Mesenchymal stem cell (in vitro differentiated cells and primary cell): ENCODE results near the gene CLNK.

Experiments
- DNase-seq: peaks from one replicate; pipeline ENCODE4 v3.0.0-alpha.2; 2013
- H2AFZ ChIP-seq: one replicate; pipeline ENCODE4 v1.6.1; 2013; ENCODE audit warnings: low read depth, mild to moderate bottlenecking, control low read depth, inconsistent platforms, low read length, moderate library complexity
- H2AK5ac ChIP-seq: 2 replicates; pipeline ENCODE4 v1.6.1; 2013; ENCODE audit warnings: low read length, moderate library complexity, mild to moderate bottlenecking, inconsistent platforms; ENCODE audit not compliant: severe bottlenecking
- H2BK120ac ChIP-seq: one replicate; pipeline ENCODE4 v1.6.1; 2013; ENCODE audit warnings: low read depth, mild to moderate bottlenecking, inconsistent platforms, low read length, moderate library complexity
- H2BK12ac ChIP-seq, 2 experiments: one replicate each; pipeline ENCODE4 v1.6.1; 2013; ENCODE audit warnings: inconsistent platforms in 2 of 2, low read length in 2 of 2, mild to moderate bottlenecking in 2 of 2, moderate library complexity in 2 of 2, control low read depth in 1 of 2
- H2BK15ac ChIP-seq: one replicate; pipeline ENCODE4 v1.6.1; 2013; ENCODE audit warnings: mild to moderate bottlenecking, low read depth, inconsistent platforms; ENCODE audit not compliant: poor library complexity, severe bottlenecking
- H2BK5ac ChIP-seq: 2 replicates; pipeline ENCODE4 v1.6.1; 2013; ENCODE audit warnings: low read depth, mild to moderate bottlenecking, low read length, control low read depth, inconsistent platforms; ENCODE audit not compliant: poor library complexity, severe bottlenecking
- H3K14ac ChIP-seq, 2 experiments: one replicate each; pipeline ENCODE4 v1.6.1; 2013; ENCODE audit warnings: inconsistent platforms in 2 of 2, low read length in 2 of 2, control low read depth in 1 of 2, mild to moderate bottlenecking in 1 of 2, moderate library complexity in 1 of 2
- H3K18ac ChIP-seq, 2 experiments: one replicate each; pipeline ENCODE4 v1.6.1; 2013; ENCODE audit warnings: inconsistent platforms in 2 of 2, low read length in 2 of 2, control low read depth in 1 of 2, low read depth in 1 of 2, mild to moderate bottlenecking in 1 of 2
- H3K23ac ChIP-seq, 2 experiments: one replicate each; pipeline ENCODE4 v1.6.1; 2013; ENCODE audit warnings: inconsistent platforms in 2 of 2, low read length in 2 of 2, mild to moderate bottlenecking in 2 of 2, moderate library complexity in 2 of 2, control low read depth in 1 of 2
- H3K27ac ChIP-seq: 2 replicates; pipeline ENCODE4 v1.5.1; 2013; ENCODE audit warnings: mild to moderate bottlenecking, moderate library complexity, low read length, control low read depth, inconsistent platforms; ENCODE audit not compliant: poor library complexity, severe bottlenecking
- H3K27me3 ChIP-seq, 2 experiments: 2 replicates each; pipeline versions ENCODE4 v1.6.1 to v1.7.0; 2013; ENCODE audit warnings: low read length in 2 of 2, mild to moderate bottlenecking in 2 of 2, moderate library complexity in 2 of 2, control low read depth in 1 of 2, inconsistent platforms in 1 of 2; ENCODE audit not compliant: control insufficient read depth in 1 of 2, insufficient read depth in 1 of 2
- H3K36me3 ChIP-seq, 2 experiments: 2 replicates each; pipeline versions ENCODE4 v1.6.1 to v1.7.0; 2013; ENCODE audit warnings: low read length in 2 of 2, control low read depth in 1 of 2, inconsistent platforms in 1 of 2, low read depth in 1 of 2, mild to moderate bottlenecking in 1 of 2; ENCODE audit not compliant: insufficient read depth in 2 of 2, control insufficient read depth in 1 of 2
- H3K4ac ChIP-seq, 2 experiments: one replicate each; pipeline ENCODE4 v1.6.1; 2013; ENCODE audit warnings: inconsistent platforms in 2 of 2, low read length in 2 of 2, mild to moderate bottlenecking in 2 of 2, moderate library complexity in 2 of 2, control low read depth in 1 of 2, low read depth in 1 of 2
- H3K4me1 ChIP-seq: 2 replicates; pipeline ENCODE4 v1.6.1; 2013; ENCODE audit warnings: low read depth, low read length, control low read depth; ENCODE audit not compliant: control insufficient read depth, insufficient read depth
- H3K4me2 ChIP-seq: 2 replicates; pipeline ENCODE4 v1.6.1; 2013; ENCODE audit warnings: low read length, mild to moderate bottlenecking, inconsistent platforms; ENCODE audit not compliant: poor library complexity, severe bottlenecking
- H3K4me3 ChIP-seq, 2 experiments: 2 replicates each; pipeline versions ENCODE4 v1.5.1 to v1.7.0; 2013; ENCODE audit warnings: low read length in 2 of 2, mild to moderate bottlenecking in 2 of 2, control low read depth in 1 of 2, low read depth in 1 of 2; ENCODE audit not compliant: insufficient read depth in 1 of 2
- H3K79me1 ChIP-seq: replicated peaks from 2 replicates; pipeline ENCODE4 v1.6.1; 2013; ENCODE audit warnings: mild to moderate bottlenecking, control low read depth, low read length, inconsistent platforms; ENCODE audit not compliant: poor library complexity, severe bottlenecking
- H3K9ac ChIP-seq: 2 replicates; pipeline ENCODE4 v1.7.0; 2013; ENCODE audit warnings: mild to moderate bottlenecking, low read length, moderate library complexity
- H3K9me3 ChIP-seq: 2 replicates; pipeline ENCODE4 v1.7.0; 2013; ENCODE audit warnings: mild to moderate bottlenecking, low read length; ENCODE audit not compliant: control insufficient read depth
- H4K8ac ChIP-seq: one replicate; pipeline ENCODE4 v1.6.1; 2013; ENCODE audit warnings: inconsistent platforms, mild to moderate bottlenecking, low read length, moderate library complexity
- H4K91ac ChIP-seq: one replicate; pipeline ENCODE4 v1.6.1; 2013; ENCODE audit warnings: mild to moderate bottlenecking, low read length, inconsistent platforms
- WGBS: methylation state at CpG from one replicate; pipeline ENCODE4 v1.1.7; 2013; ENCODE audit warnings: mixed read lengths; 5-methylcytosine and 5-hydroxymethylcytosine counted together

Gene CLNK

GRCh38 chr4:10455133-10455532 lies 229.4 kb downstream of the CLNK start:
- Histone ChIP-seq H2BK5ac (no peak overlapping the region), H3K36me3 (peaks cover 16 to 40% of the 10 kb centered on the region in 2 experiments), H3K4me2 (no peak overlapping the region), H2BK12ac (no peak overlapping the region), H3K4me1 (peaks cover 7% of the 10 kb centered on the region), H3K27me3 (peaks cover 0 to 4% of the 10 kb centered on the region in 2 experiments), H2BK15ac (no peak overlapping the region), H2AK5ac (no peak overlapping the region), H4K91ac (no peak overlapping the region), H3K27ac (no peak overlapping the region), H3K14ac (no peak overlapping the region), H2BK120ac (no peak overlapping the region), H4K8ac (no peak overlapping the region), H3K79me1 (peaks cover 30% of the 10 kb centered on the region), H2AFZ (no peak overlapping the region), H3K18ac (no peak overlapping the region), H3K23ac (no peak overlapping the region), H3K9ac (no peak overlapping the region), H3K9me3 (no peaks in the 10 kb centered on the region), H3K4me3 (no peak overlapping the region), H3K4ac (no peak overlapping the region)
- 83% methylated on average over 2 of the region's 2 CpGs for WGBS
- no peak for DNase-seq

- Histone ChIP-seq H3K79me1 (peaks cover 32% of the 10 kb centered on the region), H2BK15ac (no peak overlapping the region), H3K4ac (no peak overlapping the region), H3K36me3 (peaks cover 19 to 43% of the 10 kb centered on the region in 2 experiments), H3K23ac (no peak overlapping the region), H3K4me3 (no peak overlapping the region), H3K27ac (no peak overlapping the region), H3K4me1 (peaks cover 7% of the 10 kb centered on the region), H4K8ac (no peak overlapping the region), H2BK12ac (no peak overlapping the region), H3K14ac (no peak overlapping the region), H3K4me2 (no peak overlapping the region), H2BK5ac (no peak overlapping the region), H3K9me3 (no peaks in the 10 kb centered on the region), H2AK5ac (no peak overlapping the region), H2BK120ac (no peak overlapping the region), H4K91ac (no peak overlapping the region), H3K9ac (no peak overlapping the region), H2AFZ (no peak overlapping the region), H3K18ac (no peak overlapping the region), H3K27me3 (peaks cover 0 to 4% of the 10 kb centered on the region in 2 experiments)
- DNase-seq, result no peak
- 92% methylated on average over 6 of the region's 6 CpGs for WGBS
These were observed 229.8 kb downstream of the CLNK start for GRCh38 chr4:10454726-10455125.

DNA sequence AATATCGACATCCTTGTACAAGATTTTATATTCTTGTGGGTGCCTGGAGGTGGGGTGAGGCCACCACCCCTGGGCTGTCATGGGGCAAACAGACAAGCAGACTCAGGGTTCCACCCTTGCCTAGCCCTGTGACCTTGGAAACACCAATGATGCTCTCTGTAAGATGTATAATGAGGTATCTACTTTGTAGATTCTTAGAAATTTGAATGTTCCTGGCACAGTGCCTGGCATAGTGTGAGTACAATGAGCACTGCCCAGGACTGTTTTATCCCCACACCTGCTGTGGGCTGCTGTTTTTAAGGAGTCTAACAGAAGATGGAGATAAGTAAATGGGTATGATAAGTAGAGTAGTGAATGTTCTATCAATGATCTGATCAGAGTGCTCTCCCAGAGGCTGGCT lies 230.4 kb downstream of the CLNK start:
- Histone ChIP-seq H3K23ac (no peak overlapping the region), H2BK120ac (no peak overlapping the region), H2AFZ (no peak overlapping the region), H2BK12ac (no peak overlapping the region), H2BK15ac (no peak overlapping the region), H3K4me3 (no peak overlapping the region), H3K79me1 (peaks cover 33% of the 10 kb centered on the region), H3K4me2 (no peak overlapping the region), H3K9me3 (no peaks in the 10 kb centered on the region), H3K27me3 (peaks cover 0 to 2% of the 10 kb centered on the region in 2 experiments), H3K9ac (no peak overlapping the region), H3K27ac (no peak overlapping the region), H3K4me1 (peaks cover 7% of the 10 kb centered on the region), H4K8ac (no peak overlapping the region), H3K4ac (no peak overlapping the region), H4K91ac (no peak overlapping the region), H3K14ac (no peak overlapping the region), H3K18ac (no peak overlapping the region), H3K36me3 (peaks cover 19 to 43% of the 10 kb centered on the region in 2 experiments), H2BK5ac (no peak overlapping the region), H2AK5ac (no peak overlapping the region)
- 97% methylated on average over 1 of the region's 1 CpG for WGBS
- no peak for DNase-seq

DNA sequence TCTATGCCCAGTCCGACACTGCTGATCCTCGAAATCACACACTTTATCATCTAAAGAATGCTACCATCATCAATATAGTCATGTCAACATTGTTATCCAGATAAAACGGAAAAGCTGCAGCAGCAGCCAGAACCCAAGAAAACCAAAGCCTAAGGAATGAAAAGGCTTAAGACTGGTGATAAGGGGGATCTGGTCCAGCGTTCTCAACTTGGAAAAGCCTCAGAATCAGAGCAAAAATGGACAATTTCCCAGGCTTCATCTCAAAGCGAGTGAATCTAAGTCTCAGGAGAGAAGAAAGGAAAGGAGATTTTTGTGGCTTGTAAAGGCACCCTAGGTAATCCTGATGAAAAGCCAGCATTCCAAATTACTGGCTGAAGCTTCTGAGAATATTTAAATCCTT lies 235.6 kb downstream of the CLNK start:
- no peak overlapping the region for H2BK12ac ChIP-seq
- no peak overlapping the region for H3K27ac ChIP-seq
- H3K9ac ChIP-seq, result no peak overlapping the region
- H3K27me3 ChIP-seq, result no peaks in the 10 kb centered on the region
- H3K4ac ChIP-seq, result no peak overlapping the region
- no peak overlapping the region for H4K91ac ChIP-seq
- H3K4me1 ChIP-seq, result no peaks in the 10 kb centered on the region
- peaks cover 30 to 75% of the 10 kb centered on the region in 2 experiments for H3K36me3 ChIP-seq
- no peak overlapping the region for H4K8ac ChIP-seq
- H3K4me2 ChIP-seq, result no peak overlapping the region
- H2BK15ac ChIP-seq, result no peak overlapping the region
- H2BK120ac ChIP-seq, result no peak overlapping the region
- no peak for DNase-seq
- H3K4me3 ChIP-seq, result no peak overlapping the region
- peaks cover 44% of the 10 kb centered on the region for H3K79me1 ChIP-seq
- H3K14ac ChIP-seq, result no peak overlapping the region
- H2BK5ac ChIP-seq, result no peak overlapping the region
- no peak overlapping the region for H3K18ac ChIP-seq
- no peak overlapping the region for H2AK5ac ChIP-seq
- H3K23ac ChIP-seq, result no peak overlapping the region
- no peak overlapping the region for H2AFZ ChIP-seq
- WGBS, result 96% methylated on average over 5 of the region's 5 CpGs
- H3K9me3 ChIP-seq, result peaks cover 36% of the 10 kb centered on the region
